HCT116 (cell line): ENCODE results near the gene HMX1. TPM values are rescaled to one million over a fixed set of nuclear protein-coding genes. Genes with fewer than 3 reads are reported as not detected.

Experiments
- ATAC-seq: fragments of 200-7000 bp; cut with Tn5 transposase; 2 replicates; pipeline ENCODE4 v1.9.1; 2020; ENCODE audit warnings: mild to moderate bottlenecking, moderate library complexity
- BruUV-seq: library from RNA; stranded (reverse); fragments of 400-500 nt; replicated peaks from 2 replicates; lab custom pipeline; 2021; lab: Mats Ljungman, UMichigan
- CTCF ChIA-PET: fragments of 300-600 bp; sonication (Branson Sonifier 250); formaldehyde crosslinking; loops from one replicate; lab custom pipeline; 2021; ENCODE audit warnings: antibody characterized with exemption; lab: Charles Lee
- POLR2A ChIA-PET: fragments of 300-600, 350-600 bp; sonication (Branson Sonifier 250); formaldehyde crosslinking; loops from one replicate; lab custom pipeline; 2021; ENCODE audit warnings: antibody characterized with exemption; lab: Charles Lee
- RAD21 ChIA-PET, 2 experiments: fragments of 300-600 bp; sonication (Branson Sonifier 250); formaldehyde crosslinking; loops; one replicate each; lab custom pipeline; 2023; ENCODE audit warnings: low total read pairs in 2 of 2; ENCODE audit not compliant: uncharacterized antibody in 2 of 2, unreplicated experiment in 2 of 2, low non-redundant PET in 1 of 2; lab: Charles Lee
- DNase-seq: peaks from one replicate; pipeline ENCODE4 v3.0.0-alpha.2; 2010; ENCODE audit warnings: low read depth, low spot score
- H2AFZ ChIP-seq: fragments of 200-600 bp; shearing (Covaris generic), sonication (generic); 2 replicates; pipeline ENCODE4 v1.6.1; 2017; ENCODE audit warnings: low read depth, mixed run types, mixed read lengths, antibody characterized with exemption, low read length; ENCODE audit not compliant: poor library complexity, severe bottlenecking
- H3K27ac ChIP-seq: 2 replicates; pipeline ENCODE4 v1.5.1; 2012; ENCODE audit warnings: low read depth, low read length
- H3K27me3 ChIP-seq: fragments of 200-600 bp; sonication (generic); 2 replicates; pipeline ENCODE4 v1.6.1; 2016; ENCODE audit warnings: mixed run types, low read length, mixed read lengths; ENCODE audit not compliant: insufficient read depth
- H3K36me3 ChIP-seq, 2 experiments: fragments of 200-500 bp in 1 of 2; fragments of 200-600 bp in 1 of 2; sonication (Bioruptor generic) in 1 of 2; sonication (generic) in 1 of 2; 2 replicates each; pipeline versions ENCODE4 v1.5.1 to v1.6.1; 2014 to 2016; ENCODE audit warnings: low read length in 2 of 2, inconsistent platforms in 1 of 2, mixed read lengths in 1 of 2, mixed run types in 1 of 2; ENCODE audit not compliant: insufficient read depth in 2 of 2, control insufficient read depth in 1 of 2
- H3K4me1 ChIP-seq, 2 experiments: fragments of 200-600 bp in 1 of 2; sonication (generic) in 1 of 2; 2 replicates each; pipeline versions ENCODE4 v1.5.1 to v1.6.1; 2012 to 2017; ENCODE audit warnings: low read length in 2 of 2, inconsistent platforms in 1 of 2, mild to moderate bottlenecking in 1 of 2, mixed read lengths in 1 of 2, mixed run types in 1 of 2, moderate library complexity in 1 of 2; ENCODE audit not compliant: insufficient read depth in 2 of 2, control insufficient read depth in 1 of 2
- H3K4me2 ChIP-seq: fragments of 200-600 bp; sonication (generic); 2 replicates; pipeline ENCODE4 v1.6.1; 2017; ENCODE audit warnings: mixed run types, low read length, mixed read lengths
- H3K4me3 ChIP-seq, 2 experiments: fragments of 200-600 bp in 1 of 2; sonication (generic) in 1 of 2; replicated peaks in 1 of 2; 2 replicates each; pipeline ENCODE4 v1.5.1; 2011 to 2016; ENCODE audit warnings: low read length in 2 of 2, control low read depth in 1 of 2, low read depth in 1 of 2, mild to moderate bottlenecking in 1 of 2, mixed read lengths in 1 of 2, mixed run types in 1 of 2
- H3K79me2 ChIP-seq: fragments of 200-600 bp; sonication (generic); 2 replicates; pipeline ENCODE4 v1.6.1; 2017; ENCODE audit warnings: mild to moderate bottlenecking, mixed run types, low read length, moderate library complexity, mixed read lengths; ENCODE audit not compliant: insufficient read depth
- H3K9ac ChIP-seq: fragments of 200-600 bp; sonication (generic); 2 replicates; pipeline ENCODE4 v1.6.1; 2016; ENCODE audit warnings: low read length, mixed read lengths
- H3K9me2 ChIP-seq: fragments of 200-600 bp; sonication (generic), shearing (Covaris generic); 2 replicates; pipeline ENCODE4 v1.6.1; 2017; ENCODE audit warnings: mixed run types, mild to moderate bottlenecking, moderate library complexity; ENCODE audit not compliant: insufficient read depth
- H3K9me3 ChIP-seq, 2 experiments: fragments of 200-500 bp in 1 of 2; fragments of 200-600 bp in 1 of 2; sonication (Bioruptor generic) in 1 of 2; sonication (generic) in 1 of 2; 2 replicates each; pipeline ENCODE4 v1.6.1; 2014 to 2017; ENCODE audit warnings: low read length in 2 of 2, mixed read lengths in 2 of 2, inconsistent platforms in 1 of 2, low read depth in 1 of 2, mild to moderate bottlenecking in 1 of 2, mixed run types in 1 of 2, moderate library complexity in 1 of 2; ENCODE audit not compliant: control insufficient read depth in 1 of 2, insufficient read depth in 1 of 2
- H4K20me1 ChIP-seq: fragments of 200-600 bp; sonication (generic), shearing (Covaris generic); 2 replicates; pipeline ENCODE4 v1.6.1; 2017; ENCODE audit warnings: mixed run types, mild to moderate bottlenecking, moderate library complexity; ENCODE audit not compliant: insufficient read depth
- CBX3 ChIP-seq: IDR thresholded peaks from 2 replicates; pipeline ENCODE4 v1.6.1; 2012; ENCODE audit warnings: low read depth
- EGR1 ChIP-seq: IDR thresholded peaks from 2 replicates; pipeline ENCODE4 v1.6.1; 2012; ENCODE audit warnings: low read depth
- ELF1 ChIP-seq: IDR thresholded peaks from 2 replicates; pipeline ENCODE4 v1.6.1; 2012; ENCODE audit warnings: low read depth, borderline replicate concordance
- POLR2AphosphoS5 ChIP-seq: IDR thresholded peaks from 2 replicates; pipeline ENCODE4 v1.6.1; 2011; ENCODE audit warnings: mild to moderate bottlenecking, low read depth, low read length, moderate library complexity
- REST ChIP-seq: IDR thresholded peaks from 2 replicates; pipeline ENCODE4 v1.6.1; 2012; ENCODE audit warnings: low read depth
- SIN3A ChIP-seq: IDR thresholded peaks from 2 replicates; pipeline ENCODE4 v1.6.1; 2012; ENCODE audit warnings: low read depth
- SP1 ChIP-seq: IDR thresholded peaks from 2 replicates; pipeline ENCODE4 v1.6.1; 2012; ENCODE audit warnings: low read depth
- SRF ChIP-seq: IDR thresholded peaks from 2 replicates; pipeline ENCODE4 v1.6.1; 2012; ENCODE audit warnings: low read depth
- TCF7L2 ChIP-seq: IDR thresholded peaks from 2 replicates; pipeline ENCODE4 v1.7.0; 2011; ENCODE audit warnings: borderline replicate concordance, inconsistent platforms; ENCODE audit not compliant: insufficient read depth, insufficient read length; ENCODE audit errors: extremely low read depth
- YY1 ChIP-seq: IDR thresholded peaks from 2 replicates; pipeline ENCODE4 v1.6.1; 2011; ENCODE audit warnings: low read length, low read depth, moderate library complexity, mild to moderate bottlenecking; ENCODE audit not compliant: insufficient replicate concordance; ENCODE audit errors: extremely low read depth
- ZBTB33 ChIP-seq: IDR thresholded peaks from 2 replicates; pipeline ENCODE4 v1.6.1; 2011; ENCODE audit warnings: mild to moderate bottlenecking, low read length, moderate library complexity; ENCODE audit not compliant: insufficient replicate concordance; ENCODE audit errors: extremely low read depth
- intact Hi-C: fragments of 100-400 bp; cut with micrococcal nuclease; formaldehyde crosslinking; loops from 2 replicates; pipeline ENCODE4 v1.10.0; 2022
- total RNA-seq: library from RNA; stranded (reverse); gene quantifications from one replicate; pipeline ENCODE4 v1.2.1, GENCODE V29; 2021; ENCODE audit not compliant: unreplicated experiment

HMX1 gene
- total RNA-seq, 1 experiment from 2014 or later, result 0.39 TPM

GRCh38 chr4:8846826-8847225, 24.8 kb downstream of the HMX1 start:
- Histone ChIP-seq H3K27ac (no peak overlapping the region), H3K9me2 (no peaks in the 10 kb centered on the region), H2AFZ (no peak overlapping the region), H4K20me1 (no peaks in the 10 kb centered on the region), H3K4me3 (no peak overlapping the region), H3K4me2 (peak overlapping the region; percentile 42), H3K27me3 (peaks cover 7% of the 10 kb centered on the region), H3K79me2 (no peaks in the 10 kb centered on the region), H3K9me3 (no peaks in the 10 kb centered on the region), H3K9ac (no peak overlapping the region), H3K4me1 (peaks cover 12 to 18% of the 10 kb centered on the region in 2 experiments; a peak in 3 of 4 replicates), H3K36me3 (no peaks in the 10 kb centered on the region)
- TF ChIP-seq TCF7L2, result peak; percentile 45
- no peak for TF ChIP-seq SRF
- TF ChIP-seq SIN3A, result no peak
- no peak for TF ChIP-seq EGR1
- no peak for TF ChIP-seq YY1
- no peak for TF ChIP-seq POLR2AphosphoS5
- no peak for TF ChIP-seq REST
- TF ChIP-seq CBX3, result no peak
- no peak for TF ChIP-seq ZBTB33
- no peak for TF ChIP-seq ELF1
- peak; percentile 21; the same call in 1 of the 2 replicates for TF ChIP-seq SP1
- BruUV-seq, result no TSS peak
- intact Hi-C loops, result no loop called here
- DNase-seq, result peak; percentile 28
- ChIA-PET POLR2A (no interaction called here), RAD21 (no interaction called here), CTCF (no interaction called here)
- peak; percentile 58 for ATAC-seq
